ENCODE results near the gene INIP.

INIP gene

DNA sequence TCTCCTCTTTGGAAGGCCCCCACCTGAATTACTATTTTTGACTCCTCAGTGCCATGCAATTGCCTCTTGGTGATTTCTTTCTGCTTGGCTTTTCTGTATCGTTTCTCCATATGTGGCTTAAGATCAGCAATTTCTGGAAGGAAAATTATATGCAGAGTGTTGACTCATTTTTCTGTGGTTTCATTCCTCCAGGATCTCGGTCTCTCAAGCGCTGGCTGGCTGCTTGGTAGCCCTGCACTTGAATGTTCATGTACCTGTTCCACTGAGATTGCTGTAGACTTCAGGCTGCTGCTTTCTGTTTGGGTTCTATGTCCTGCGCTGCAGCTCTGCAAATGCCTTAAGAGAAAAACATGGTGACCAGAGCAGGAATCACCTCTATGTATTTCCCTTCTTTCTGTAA lies 77.6 kb downstream of the INIP start:
- TF ChIP-seq, protein P1, sequence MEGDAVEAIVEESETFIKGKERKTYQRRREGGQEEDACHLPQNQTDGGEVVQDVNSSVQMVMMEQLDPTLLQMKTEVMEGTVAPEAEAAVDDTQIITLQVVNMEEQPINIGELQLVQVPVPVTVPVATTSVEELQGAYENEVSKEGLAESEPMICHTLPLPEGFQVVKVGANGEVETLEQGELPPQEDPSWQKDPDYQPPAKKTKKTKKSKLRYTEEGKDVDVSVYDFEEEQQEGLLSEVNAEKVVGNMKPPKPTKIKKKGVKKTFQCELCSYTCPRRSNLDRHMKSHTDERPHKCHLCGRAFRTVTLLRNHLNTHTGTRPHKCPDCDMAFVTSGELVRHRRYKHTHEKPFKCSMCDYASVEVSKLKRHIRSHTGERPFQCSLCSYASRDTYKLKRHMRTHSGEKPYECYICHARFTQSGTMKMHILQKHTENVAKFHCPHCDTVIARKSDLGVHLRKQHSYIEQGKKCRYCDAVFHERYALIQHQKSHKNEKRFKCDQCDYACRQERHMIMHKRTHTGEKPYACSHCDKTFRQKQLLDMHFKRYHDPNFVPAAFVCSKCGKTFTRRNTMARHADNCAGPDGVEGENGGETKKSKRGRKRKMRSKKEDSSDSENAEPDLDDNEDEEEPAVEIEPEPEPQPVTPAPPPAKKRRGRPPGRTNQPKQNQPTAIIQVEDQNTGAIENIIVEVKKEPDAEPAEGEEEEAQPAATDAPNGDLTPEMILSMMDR (conservative IDR thresholded peaks at IDR 0.05; ENCODE audit: low read depth, low read length) = no peak
- H3K4me3 ChIP-seq (ENCODE audit: low read depth, low read length) = no peak overlapping the region
- no peak for DNase-seq (ENCODE audit: low read depth)
